Measurements from ENCODE around the gene SLC5A8.
A peak's percentile ranks its signal among the peaks of the same experiment; 100 is the strongest.
"Not testable (repeated sequence)": the region's sequence is repeated elsewhere in the genome, so short reads cannot be mapped to it uniquely, and the experiment has no call there.

The SLC5A8 gene

GRCh38 chr12:101166866-101167265, 43.2 kb downstream of the SLC5A8 start:
- DNase-seq = no peak

DNA sequence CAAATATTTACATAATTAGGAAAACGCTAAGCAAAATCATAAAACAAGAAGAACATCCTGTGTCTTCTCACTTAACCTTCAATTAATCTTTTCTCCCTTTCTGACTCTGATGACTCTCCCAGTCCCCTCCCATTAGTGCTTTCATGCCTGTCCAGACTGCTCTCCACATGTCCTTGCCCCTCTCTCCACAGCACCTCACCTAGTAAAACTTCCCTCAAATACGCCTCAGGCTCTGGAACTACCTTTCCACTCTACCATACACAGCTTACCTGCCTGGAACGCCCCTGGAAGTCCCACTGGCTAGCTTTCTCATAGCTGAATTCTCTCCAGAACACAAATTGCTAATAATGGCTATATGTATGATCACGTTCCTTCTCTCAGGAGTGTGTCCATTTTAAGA, 44.7 kb downstream of the SLC5A8 start:
- DNase-seq = no peak

DNA sequence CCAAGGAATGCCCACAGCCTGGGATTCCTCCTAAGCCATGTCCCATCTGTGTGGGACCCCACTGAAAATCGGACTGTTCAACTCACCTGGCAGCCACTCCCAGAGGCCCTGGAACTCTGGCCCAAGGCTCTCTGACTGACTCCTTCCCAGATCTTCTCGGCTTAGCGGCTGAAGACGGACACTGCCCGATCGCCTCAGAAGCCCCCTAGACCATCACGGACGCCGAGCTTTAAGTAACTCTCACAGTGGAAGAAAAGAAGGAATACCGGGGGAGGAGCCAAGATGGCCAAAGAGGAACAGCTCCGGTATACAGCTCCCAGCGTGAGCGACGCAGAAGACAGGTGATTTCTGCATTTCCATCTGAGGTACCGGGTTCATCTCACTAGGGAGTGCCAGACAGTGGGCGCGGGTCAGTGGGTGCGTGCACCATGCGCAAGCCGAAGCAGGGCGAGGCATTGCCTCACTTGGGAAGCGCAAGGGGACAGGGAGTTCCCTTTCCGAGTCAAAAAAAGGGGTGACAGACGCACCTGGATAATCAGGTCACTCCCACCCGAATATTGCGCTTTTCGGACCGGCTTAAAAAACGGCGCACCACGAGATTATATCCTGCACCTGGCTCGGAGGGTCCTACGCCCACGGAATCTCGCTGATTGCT, 64.1 kb downstream of the SLC5A8 start:
- DNase-seq = not testable (repeated sequence)

DNA sequence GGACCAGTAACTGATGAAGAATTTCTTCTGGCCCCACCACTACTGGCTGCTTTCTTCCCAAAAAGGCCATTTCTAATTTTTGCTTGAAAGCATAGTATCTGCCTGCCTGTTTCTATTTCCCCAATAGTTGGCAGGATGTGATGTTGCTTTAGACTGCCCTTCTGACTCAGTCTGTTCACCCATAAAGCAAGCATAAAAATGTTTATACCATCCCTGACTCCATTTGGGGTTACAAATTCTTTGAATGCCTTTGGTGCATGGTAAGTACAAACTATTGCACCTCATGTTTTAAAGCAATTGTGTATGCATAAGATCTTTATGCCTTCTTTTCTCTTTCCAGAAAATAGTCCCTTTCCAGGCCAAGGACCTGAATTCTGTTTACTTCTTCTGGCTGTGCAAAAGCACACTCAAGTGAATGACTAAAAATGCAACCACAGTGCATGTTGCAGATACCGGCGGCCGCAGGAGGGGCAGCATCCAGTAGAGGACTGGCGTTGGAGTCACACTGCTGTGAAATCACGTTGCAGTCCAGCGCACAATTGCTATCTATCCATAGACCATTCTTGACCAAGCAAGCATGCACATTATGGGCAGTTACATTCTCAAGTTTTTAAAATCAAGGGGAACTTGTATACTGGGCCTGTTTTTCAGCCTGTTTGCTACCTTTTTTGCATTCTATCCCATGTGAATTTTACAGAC, 82.4 kb downstream of the SLC5A8 start:
- no peak for DNase-seq

- DNase-seq = no peak
Measured at GRCh38 chr12:101117842-101118241, 92.2 kb downstream of the SLC5A8 start.

GRCh38 chr12:101116911-101117310, 93.1 kb downstream of the SLC5A8 start:
- DNase-seq = no peak

DNA sequence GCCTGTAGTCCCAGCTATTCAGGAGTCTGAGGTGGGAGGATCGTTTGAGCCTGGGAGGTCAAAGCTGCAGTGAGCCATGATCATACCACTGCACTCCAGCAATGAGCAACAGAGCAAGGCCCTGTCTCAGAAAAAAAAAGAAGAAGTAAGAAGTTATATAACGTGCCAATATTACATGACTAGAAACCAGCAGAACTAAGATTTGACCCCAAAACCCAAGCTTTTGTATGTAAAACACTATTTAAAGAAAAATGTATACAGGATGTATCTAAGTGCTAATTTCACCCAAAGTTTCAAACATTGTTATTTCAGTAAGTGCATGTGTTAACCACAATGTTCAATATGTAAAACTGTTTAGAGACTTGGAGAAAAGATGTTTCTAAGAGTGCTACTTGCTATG, 94.7 kb downstream of the SLC5A8 start:
- no peak for DNase-seq

DNA sequence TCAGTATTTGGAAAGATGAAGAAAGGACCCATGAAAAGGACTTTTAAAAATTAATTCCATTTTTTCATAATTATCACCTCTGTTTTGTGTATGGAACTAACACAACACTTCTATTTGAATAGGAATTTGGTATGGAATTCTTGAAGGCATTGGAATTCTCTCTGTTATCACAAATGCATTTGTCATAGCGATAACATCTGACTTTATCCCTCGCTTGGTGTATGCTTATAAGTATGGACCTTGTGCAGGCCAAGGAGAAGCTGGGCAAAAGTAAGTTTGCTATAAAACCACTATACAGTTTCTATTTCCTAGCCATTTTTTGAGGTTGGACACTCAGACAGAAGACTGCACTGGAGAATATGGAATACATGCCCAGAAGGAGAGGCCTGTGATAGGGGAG, 98.6 kb downstream of the SLC5A8 start:
- DNase-seq = no peak

DNA sequence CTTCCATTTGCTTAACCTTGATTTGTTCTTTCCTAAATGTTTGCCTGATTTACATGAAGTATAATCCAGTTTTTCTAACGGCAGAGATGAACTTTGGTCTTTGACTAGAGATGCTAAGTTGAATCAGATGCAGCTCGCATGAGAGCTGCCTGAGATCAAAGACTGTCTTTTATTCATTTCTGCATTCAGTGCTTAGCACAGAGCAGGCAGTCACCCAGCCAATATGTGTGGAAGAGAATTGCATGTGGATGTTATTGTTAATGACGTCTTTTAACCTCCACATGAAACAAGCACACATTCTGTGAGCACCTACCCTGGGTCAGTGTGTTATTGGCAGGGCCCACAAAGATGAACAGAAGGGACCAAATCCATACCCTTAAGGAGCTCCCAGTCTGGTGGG, 99.2 kb downstream of the SLC5A8 start:
- peak in 1 of 2 donors; percentile 17 for DNase-seq

DNA sequence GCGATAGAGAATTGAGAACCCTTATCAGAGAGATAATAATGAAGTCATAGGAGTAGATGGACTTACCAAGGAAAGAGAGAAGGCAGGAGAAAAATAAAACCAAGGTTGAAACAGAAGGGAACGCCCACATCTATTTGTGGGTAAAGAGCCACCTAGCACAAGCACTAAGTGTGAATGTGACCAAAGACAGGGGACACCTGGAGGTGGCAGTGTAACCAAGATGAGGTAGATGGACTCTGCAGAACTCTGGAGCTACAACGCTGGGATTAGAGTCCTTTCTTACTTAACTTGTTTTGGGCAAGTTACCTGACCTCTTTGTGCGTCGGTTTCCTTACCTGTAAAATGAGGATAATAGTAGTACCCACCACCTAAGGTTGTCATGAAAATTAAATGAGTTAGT, 101.9 kb downstream of the SLC5A8 start:
- DNase-seq = no peak

GRCh38 chr12:101107032-101107763, 102.8 kb downstream of the SLC5A8 start:
- DNase-seq = no peak
